Myometrial cell (primary cell): ENCODE measurements around the gene SCN7A. TPM values are rescaled to one million over a fixed set of nuclear protein-coding genes. Genes with fewer than 3 reads are reported as not detected.

ENCODE experiments used
- total RNA-seq: library from RNA; depleted of rRNA; stranded (reverse); fragments of >200 nt; gene quantifications from 2 replicates; pipeline ENCODE4 v1.2.3, GENCODE V29; 2015

SCN7A gene
- not detected in 2 replicates for total RNA-seq

DNA sequence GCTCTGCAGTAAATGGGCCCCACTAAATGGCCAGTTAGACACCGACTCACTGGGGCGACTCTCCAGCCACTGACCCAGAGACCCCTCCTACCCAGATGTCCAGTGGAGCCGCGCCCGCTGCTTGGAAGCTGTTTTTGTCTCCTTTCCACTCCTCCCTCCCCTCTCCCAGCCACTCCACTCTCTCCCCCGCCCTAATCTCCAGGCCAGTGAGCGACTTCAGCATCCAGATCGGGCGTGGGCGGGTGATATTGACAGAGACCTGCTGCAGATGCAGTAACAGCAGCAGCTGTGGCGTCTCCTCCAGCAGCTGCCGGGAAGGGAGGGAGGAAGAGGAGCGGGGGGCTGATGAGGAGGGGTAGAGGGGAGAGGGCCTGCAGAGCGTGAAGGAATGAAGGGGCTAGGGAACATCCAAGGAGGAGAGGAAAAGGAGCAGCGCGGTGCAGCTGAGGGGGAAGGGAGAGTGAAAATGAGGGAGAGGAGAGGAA lies at the start of gene SCN7A:
TSS of gene SCN7A (minus strand) at position 110 of the 485 bp plus-strand sequence. CDS start 16,553 bp downstream, outside the sequence.

DNA sequence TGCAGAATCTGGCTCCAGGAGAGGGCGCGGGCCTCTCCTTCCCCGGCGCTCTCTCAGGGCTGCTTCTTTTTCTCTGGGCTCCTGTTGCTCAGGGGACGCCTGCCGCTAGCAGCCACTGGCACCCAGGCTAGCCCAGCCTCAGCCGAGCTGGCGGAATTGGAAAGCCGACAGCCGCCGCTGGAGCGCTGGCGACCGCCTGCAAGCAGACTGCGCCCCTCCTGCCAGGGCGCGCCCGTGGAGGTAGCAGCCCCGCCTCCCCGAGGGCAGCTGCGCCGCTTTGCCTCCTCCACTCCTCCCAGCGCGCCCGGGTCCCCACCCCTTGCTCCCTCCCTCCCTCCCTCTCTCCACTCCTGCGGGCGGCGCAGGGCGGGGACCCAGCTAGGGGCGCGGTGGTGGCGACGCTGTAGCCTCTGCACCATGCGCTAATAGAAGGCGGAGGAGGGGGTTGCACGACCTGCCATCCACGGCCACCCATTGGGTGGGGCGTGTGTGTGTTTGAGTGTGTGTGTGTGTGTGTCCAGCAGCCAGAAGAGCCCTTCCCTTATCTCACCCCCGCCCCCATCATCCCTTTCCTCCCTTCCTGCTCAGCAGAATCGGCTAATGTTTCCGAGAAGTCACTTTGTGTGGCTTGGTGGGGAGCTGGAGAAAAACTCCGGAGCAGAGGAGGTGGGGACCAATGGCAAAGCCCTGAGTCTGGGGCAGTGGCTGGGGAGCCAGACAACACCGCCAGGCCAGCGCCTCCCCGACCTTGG lies 118.1 kb downstream of the SCN7A start, which contains the start of gene SCN9A:
TSS of gene SCN9A (minus strand) at position 209 of the 752 bp plus-strand sequence. CDS start 64,188 bp downstream, outside the sequence.

Other genes with a start within 250 kb of the SCN7A start
- gene SCN9A, start 118.3 kb downstream of the SCN7A start, total RNA-seq = 15.0 and 15.2 TPM in 2 replicates